K562 (cell line): ENCODE results near the gene IGF2R. TPM values are rescaled to one million over a fixed set of nuclear protein-coding genes. Genes with fewer than 3 reads are reported as not detected.

Source experiments
- ATAC-seq: fragments of 200-7000 bp; cut with Tn5 transposase; 3 replicates; pipeline ENCODE4 v1.9.1; 2020; ENCODE audit warnings: moderate library complexity
- BruUV-seq: library from RNA; stranded (reverse); fragments of 400-500 nt; replicated peaks from 2 replicates; lab custom pipeline; 2021; lab: Mats Ljungman, UMichigan
- CTCF ChIA-PET: fragments of 300-600 bp; formaldehyde crosslinking; extraction: SDS; loops from one replicate; lab custom pipeline; 2021; ENCODE audit warnings: low intra/inter-chr PET ratio; lab: Yijun Ruan, JAX
- POLR2A ChIA-PET: fragments of 300-600, 350-650 bp; sonication (Branson Sonifier 250); formaldehyde crosslinking; extraction: SDS; loops from one replicate; lab custom pipeline; 2021; ENCODE audit warnings: antibody characterized with exemption, inconsistent platforms; lab: Yijun Ruan, JAX
- DNase-seq, 4 experiments: peaks; one replicate each; pipeline versions ENCODE4 v3.0.0 to v3.0.0-alpha.2; 2011 to 2018; ENCODE audit warnings: low spot score in 3 of 4, mixed read lengths in 3 of 4; ENCODE audit errors: extremely low read depth in 1 of 4
- FAIRE-seq: peaks from 2 replicates; lab custom pipeline; 2011; peaks lifted over from hg19 to GRCh38; lab: Jason Lieb, UNC
- H2AFZ ChIP-seq: 2 replicates; pipeline ENCODE4 v1.6.0; 2011; ENCODE audit warnings: low read depth, low read length, control low read depth, inconsistent platforms
- H3K27ac ChIP-seq: fragments of 200-600 bp; 3 replicates; pipeline ENCODE4 v1.8.0; 2011; ENCODE audit warnings: low read depth, mild to moderate bottlenecking, control low read depth, inconsistent platforms, low read length, moderate library complexity, mixed read lengths; ENCODE audit errors: extremely low read depth
- H3K27me3 ChIP-seq, 2 experiments: fragments of 300-600 bp in 1 of 2; 2 replicates in 1 of 2; 3 replicates in 1 of 2; pipeline versions ENCODE4 v1.6.0 to v1.8.0; 2011; ENCODE audit warnings: inconsistent platforms in 2 of 2, low read length in 2 of 2, mild to moderate bottlenecking in 1 of 2, mixed read lengths in 1 of 2, moderate library complexity in 1 of 2; ENCODE audit not compliant: control insufficient read depth in 2 of 2, insufficient read depth in 2 of 2
- H3K36me3 ChIP-seq: fragments of 300-600 bp; 3 replicates; pipeline ENCODE4 v1.8.0; 2011; ENCODE audit warnings: mild to moderate bottlenecking, low read length, inconsistent platforms; ENCODE audit not compliant: control insufficient read depth, insufficient read depth
- H3K4me1 ChIP-seq, 2 experiments: fragments of 200-600 bp in 1 of 2; replicated peaks in 1 of 2; 2 replicates in 1 of 2; 3 replicates in 1 of 2; pipeline versions ENCODE4 v1.5.1 to v1.8.0; 2011; ENCODE audit warnings: inconsistent platforms in 2 of 2, low read length in 2 of 2, mild to moderate bottlenecking in 1 of 2, mixed read lengths in 1 of 2, moderate library complexity in 1 of 2; ENCODE audit not compliant: control insufficient read depth in 2 of 2, insufficient read depth in 2 of 2
- H3K4me2 ChIP-seq: 2 replicates; pipeline ENCODE4 v1.6.1; 2011; ENCODE audit warnings: low read length, control low read depth, inconsistent platforms, mixed read lengths; ENCODE audit not compliant: insufficient read depth
- H3K4me3 ChIP-seq: fragments of 200-600 bp; sonication (generic), shearing (Covaris generic); 2 replicates; pipeline ENCODE4 v1.5.1; 2016; ENCODE audit warnings: control low read depth, inconsistent platforms
- H3K79me2 ChIP-seq: fragments of 200-600 bp; 3 replicates; pipeline ENCODE4 v1.8.0; 2011; ENCODE audit warnings: low read length, inconsistent platforms; ENCODE audit not compliant: control insufficient read depth, insufficient read depth
- H3K9ac ChIP-seq, 2 experiments: 2 replicates each; pipeline versions ENCODE4 v1.6.0 to v1.6.1; 2011; ENCODE audit warnings: low read depth in 2 of 2, low read length in 2 of 2, control low read depth in 1 of 2, inconsistent platforms in 1 of 2, mild to moderate bottlenecking in 1 of 2, mixed read lengths in 1 of 2; ENCODE audit not compliant: insufficient read depth in 1 of 2
- H3K9me1 ChIP-seq: one replicate; pipeline ENCODE4 v1.6.0; 2011; ENCODE audit warnings: inconsistent platforms, mild to moderate bottlenecking, low read length, moderate library complexity; ENCODE audit not compliant: control insufficient read depth, insufficient read depth
- H3K9me3 ChIP-seq: replicated peaks from 2 replicates; pipeline ENCODE4 v1.5.1; 2011; ENCODE audit warnings: low read depth, low read length, inconsistent platforms; ENCODE audit not compliant: control insufficient read depth, insufficient read depth
- H4K20me1 ChIP-seq: replicated peaks from 2 replicates; pipeline ENCODE4 v1.6.1; 2011; ENCODE audit warnings: low read length, inconsistent platforms, mixed read lengths; ENCODE audit not compliant: control insufficient read depth, insufficient read depth
- JUND ChIP-seq, 2 experiments: IDR thresholded peaks; 2 replicates in 1 of 2; 3 replicates in 1 of 2; pipeline ENCODE4 v1.6.1; 2011; ENCODE audit warnings: borderline replicate concordance in 2 of 2, low read depth in 2 of 2, low read length in 2 of 2, improper control_type of control experiment in 1 of 2, missing biosample characterization in 1 of 2, missing genetic modification characterization in 1 of 2, missing genetic modification reagents in 1 of 2
- KAT7 ChIP-seq: sonication (generic); formaldehyde crosslinking; IDR thresholded peaks from 2 replicates; pipeline ENCODE4 v1.8.0; 2022; ENCODE audit warnings: missing genetic modification reagents, mild to moderate bottlenecking, borderline replicate concordance
- SIN3A ChIP-seq, 2 experiments: fragments of 150-350 bp in 1 of 2; IDR thresholded peaks; 2 replicates each; pipeline ENCODE4 v1.6.1; 2011 to 2016; ENCODE audit warnings: borderline replicate concordance in 2 of 2, low read depth in 2 of 2, low read length in 2 of 2, mild to moderate bottlenecking in 2 of 2, moderate library complexity in 2 of 2; ENCODE audit not compliant: control insufficient read depth in 1 of 2
- TAF9B ChIP-seq: fragments of 450-650 bp; IDR thresholded peaks from 2 replicates; pipeline ENCODE4 v1.6.1; 2018; ENCODE audit warnings: mild to moderate bottlenecking; ENCODE audit not compliant: partially characterized antibody
- TCF7L2 ChIP-seq: fragments of 150-350 bp; IDR thresholded peaks from 2 replicates; pipeline ENCODE4 v1.6.1; 2016; ENCODE audit warnings: low read depth, mild to moderate bottlenecking, low read length, moderate library complexity
- TOE1 ChIP-seq, 2 experiments: fragments of 450-650 bp in 1 of 2; sonication (generic) in 1 of 2; formaldehyde crosslinking in 1 of 2; IDR thresholded peaks; 2 replicates each; pipeline versions ENCODE4 v1.7.1 to v1.8.0; 2016 to 2022; ENCODE audit warnings: borderline replicate concordance in 2 of 2, mild to moderate bottlenecking in 2 of 2, antibody characterized with exemption in 1 of 2, inconsistent platforms in 1 of 2, low read depth in 1 of 2, missing genetic modification reagents in 1 of 2, moderate library complexity in 1 of 2
- ZNF311 ChIP-seq: fragments of 250-450 bp; sonication (Bioruptor Pico); IDR thresholded peaks from 2 replicates; pipeline ENCODE4 v1.4.0; 2020; ENCODE audit warnings: mild to moderate bottlenecking, moderate library complexity
- ZNF512 ChIP-seq: IDR thresholded peaks from 2 replicates; pipeline ENCODE4 v1.6.1; 2016; ENCODE audit warnings: missing genetic modification characterization, missing compliant biosample characterization
- WGBS: fragments of 100-300 bp; shearing (Covaris generic); methylation state at CpG from one replicate; pipeline ENCODE4 v1.1.6; 2016; ENCODE audit warnings: low coverage, mixed read lengths; ENCODE audit not compliant: insufficient coverage; ENCODE audit errors: missing lambda C conversion rate; 5-methylcytosine and 5-hydroxymethylcytosine counted together
- in situ Hi-C: fragments of 300-500 bp; cut with MboI; formaldehyde crosslinking; loops from 4 replicates; pipeline ENCODE4 v1.15.0; 2018; ENCODE audit warnings: inconsistent platforms, mixed read lengths
- intact Hi-C: fragments of 100-400 bp; cut with micrococcal nuclease; formaldehyde crosslinking; loops from 2 replicates; pipeline ENCODE4 v1.14.2; 2022
- polyA plus RNA-seq, 8 experiments: library from polyadenylated mRNA; depleted of rRNA in 4 of 8; stranded (reverse) in 5 of 8; unstranded in 3 of 8; fragments of >200 nt; fragmentation: Nextera tagmentation in 2 of 8; fragmentation: Illumina TruSeq in 1 of 8; extraction: Ambion mirVana in 2 of 8; extraction: Trizol in 1 of 8; gene quantifications; 2 replicates each; pipeline versions ENCODE4 v1.2.1 to v1.2.3, GENCODE V29; 2011 to 2014; ENCODE audit warnings: inconsistent platforms in 1 of 8, missing spikeins in 1 of 8
- total RNA-seq, 7 experiments: library from RNA; depleted of rRNA in 6 of 7; stranded (reverse); fragments of >200 nt in 6 of 7; fragmentation: Illumina TruSeq in 2 of 7; extraction: Trizol in 2 of 7; gene quantifications; 2 replicates each; pipeline versions ENCODE4 v1.2.1 to v1.2.3, GENCODE V29; 2011 to 2021; ENCODE audit warnings: low replicate concordance in 1 of 7

IGF2R gene
- total and polyA plus RNA-seq, 9 of the 15 experiments (the other 6 are each of a cell fraction or from before 2014, with no cell fraction given), result 3.5 to 92.3 (median 34.5) TPM

- no peak for FAIRE-seq
Measured at GRCh38 chr6:159934181-159934580, 34.7 kb upstream of the IGF2R start.

GRCh38 chr6:159935065-159935464 is 33.8 kb upstream of the IGF2R start:
- CTCF ChIA-PET, result interaction anchor here (0.6 kb wide), 1 partner anchor 13 kb away, joined by 3 read pairs; no protein-coding TSS in a partner anchor
- H2AFZ ChIP-seq, result no peak overlapping the region
- no peak for DNase-seq

More at GRCh38 chr6:159934181-159934580, 34.7 kb upstream of the IGF2R start:
- Histone ChIP-seq H3K36me3 (no peaks in the 10 kb centered on the region), H3K79me2 (no peaks in the 10 kb centered on the region), H3K9ac (no peak overlapping the region), H3K27ac (no peak overlapping the region), H3K27me3 (peaks cover 17 to 27% of the 10 kb centered on the region in 2 experiments; a peak in 3 of 5 replicates), H3K4me2 (no peak overlapping the region), H3K9me3 (no peaks in the 10 kb centered on the region; the same call in 1 of the 2 replicates), H3K4me3 (no peak overlapping the region), H3K9me1 (no peaks in the 10 kb centered on the region), H4K20me1 (no peaks in the 10 kb centered on the region), H3K4me1 (no peaks in the 10 kb centered on the region; a peak in 1 of 5 replicates), H2AFZ (no peak overlapping the region)
- POLR2A ChIA-PET, result interaction anchor here (0.8 kb wide), 1 partner anchor 250 kb away, joined by 3 read pairs; no protein-coding TSS in a partner anchor
- TF ChIP-seq TCF7L2, result no peak
- WGBS, result 2% methylated on average over 4 of the region's 4 CpGs
- DNase-seq, result no peak
- CTCF ChIA-PET, result no interaction called here
- in situ Hi-C loops, result no loop called here
- intact Hi-C loops, result no loop called here
- BruUV-seq, result no TSS peak
- no peak for ATAC-seq

More at GRCh38 chr6:159935065-159935464, 33.8 kb upstream of the IGF2R start:
- H3K4me1 ChIP-seq, result no peaks in the 10 kb centered on the region; a peak in 1 of 5 replicates
- no peaks in the 10 kb centered on the region for H3K9me1 ChIP-seq
- H3K36me3 ChIP-seq, result no peaks in the 10 kb centered on the region
- POLR2A ChIA-PET, result interaction anchor here (0.6 kb wide), 1 partner anchor 80 kb away, joined by 3 read pairs; no protein-coding TSS in a partner anchor
- no peaks in the 10 kb centered on the region; the same call in 1 of the 2 replicates for H3K9me3 ChIP-seq
- no peak overlapping the region for H3K9ac ChIP-seq
- FAIRE-seq (no peak), ATAC-seq (no peak)
- H3K4me3 ChIP-seq, result no peak overlapping the region
- no peak overlapping the region for H3K4me2 ChIP-seq
- intact Hi-C loops, result no loop called here
- H3K27ac ChIP-seq, result no peak overlapping the region
- TF ChIP-seq ZNF512 (tag) (no peak), JUND (IDR thresholded peaks at IDR 0.05; ENCODE audit: borderline replicate concordance, low read depth, low read length) (no peak), JUND (tag; IDR thresholded peaks at IDR 0.05; ENCODE audit: borderline replicate concordance, low read depth, low read length) (no peak), SIN3A (IDR thresholded peaks at IDR 0.05; ENCODE audit: borderline replicate concordance in 2 of 2, control insufficient read depth in 1 of 2, low read depth in 2 of 2, low read length in 2 of 2) (no peak), TAF9B (no peak), ZNF311 (CRISPR knock-in tag) (no peak), TOE1 (IDR thresholded peaks at IDR 0.05; ENCODE audit: borderline replicate concordance) (no peak), TOE1 (CRISPR knock-in tag; IDR thresholded peaks at IDR 0.05; ENCODE audit: borderline replicate concordance, low read depth) (no peak), KAT7 (CRISPR knock-in tag) (no peak)
- 2% methylated on average over 2 of the region's 2 CpGs for WGBS
- in situ Hi-C loops, result no loop called here
- H4K20me1 ChIP-seq, result no peaks in the 10 kb centered on the region
- no TSS peak for BruUV-seq
- no peaks in the 10 kb centered on the region for H3K79me2 ChIP-seq
- peaks cover 18 to 33% of the 10 kb centered on the region in 2 experiments; a peak in 3 of 5 replicates for H3K27me3 ChIP-seq
